HG02943 (cell line): Measurements from ENCODE around the gene CIDEB.

ENCODE experiments used
- ATAC-seq: cut with Tn5 transposase; IDR thresholded peaks from one replicate; pipeline ENCODE4 v1.9.1; 2021; ENCODE audit warnings: mild to moderate bottlenecking, low read depth, moderate library complexity; ENCODE audit not compliant: unreplicated experiment

CIDEB gene

GRCh38 chr14:24293525-24293924 is 14.3 kb downstream of the CIDEB start:
- no peak for ATAC-seq

GRCh38 chr14:24292118-24292807 is 15.5 kb downstream of the CIDEB start:
- no peak for ATAC-seq

- ATAC-seq: no peak
These were observed 16.2 kb downstream of the CIDEB start for GRCh38 chr14:24291446-24292117.

GRCh38 chr14:24290746-24291145 is 17.0 kb downstream of the CIDEB start:
- ATAC-seq: no peak

- no peak for ATAC-seq
These were observed 18.0 kb downstream of the CIDEB start for GRCh38 chr14:24289649-24290280.

GRCh38 chr14:24286996-24287395 is 20.8 kb downstream of the CIDEB start:
- no peak for ATAC-seq

GRCh38 chr14:24285351-24285750 is 22.4 kb downstream of the CIDEB start:
- ATAC-seq: no peak

- ATAC-seq: no peak
These were observed 23.2 kb downstream of the CIDEB start for GRCh38 chr14:24284501-24285035.

GRCh38 chr14:24283796-24284460 is 23.8 kb downstream of the CIDEB start:
- no peak for ATAC-seq

- no peak for ATAC-seq
These were observed 25.0 kb downstream of the CIDEB start for GRCh38 chr14:24282736-24283135.

GRCh38 chr14:24281636-24282035 is 26.1 kb downstream of the CIDEB start:
- no peak for ATAC-seq

GRCh38 chr14:24280797-24281460 is 26.8 kb downstream of the CIDEB start:
- ATAC-seq: no peak

- ATAC-seq: no peak
These were observed 28.2 kb downstream of the CIDEB start for GRCh38 chr14:24279301-24280186.

GRCh38 chr14:24278424-24278823 is 29.4 kb downstream of the CIDEB start:
- ATAC-seq: no peak

GRCh38 chr14:24277606-24278321 is 30.0 kb downstream of the CIDEB start:
- no peak for ATAC-seq

GRCh38 chr14:24277071-24277470 is 30.7 kb downstream of the CIDEB start:
- no peak for ATAC-seq

- ATAC-seq: no peak
These were observed 33.7 kb downstream of the CIDEB start for GRCh38 chr14:24274101-24274543.

- no peak for ATAC-seq
These were observed 34.3 kb downstream of the CIDEB start for GRCh38 chr14:24273422-24273998.
